H1 (cell line): ENCODE data around the gene PRXL2A. TPM values are rescaled to one million over a fixed set of nuclear protein-coding genes. Genes with fewer than 3 reads are reported as not detected.

ENCODE experiments used
- CTCF ChIA-PET: fragments of 300-600 bp; sonication (Branson Sonifier 250); formaldehyde crosslinking; loops from one replicate; lab custom pipeline; 2021; ENCODE audit not compliant: partially characterized antibody; lab: Charles Lee
- POLR2A ChIA-PET: fragments of 300-600 bp; sonication (Branson Sonifier 250); formaldehyde crosslinking; loops from one replicate; lab custom pipeline; 2021; ENCODE audit warnings: inconsistent platforms; ENCODE audit not compliant: partially characterized antibody; lab: Charles Lee
- DNase-seq, 2 experiments: peaks; one replicate each; pipeline versions ENCODE4 v3.0.0 to v3.0.0-alpha.2; 2010 to 2022; ENCODE audit warnings: low spot score in 2 of 2, low read depth in 1 of 2, mixed read lengths in 1 of 2
- FAIRE-seq: peaks from 2 replicates; lab custom pipeline; 2011; peaks lifted over from hg19 to GRCh38; lab: Jason Lieb, UNC
- H2AFZ ChIP-seq: 2 replicates; pipeline ENCODE4 v1.8.1; 2012; ENCODE audit warnings: low read length, inconsistent platforms
- H2AK5ac ChIP-seq: 2 replicates; pipeline ENCODE4 v1.6.1; 2013; ENCODE audit warnings: low read depth, low read length
- H2BK120ac ChIP-seq: replicated peaks from 2 replicates; pipeline ENCODE3; 2013; ENCODE audit warnings: low read depth, low read length, inconsistent platforms
- H2BK12ac ChIP-seq: 2 replicates; pipeline ENCODE4 v1.6.1; 2013; ENCODE audit warnings: low read depth, low read length
- H2BK15ac ChIP-seq: 2 replicates; pipeline ENCODE4 v1.6.1; 2013; ENCODE audit warnings: low read length
- H2BK20ac ChIP-seq: 2 replicates; pipeline ENCODE4 v1.6.1; 2013; ENCODE audit warnings: low read length
- H2BK5ac ChIP-seq: 2 replicates; pipeline ENCODE4 v1.6.1; 2013; ENCODE audit warnings: low read depth, low read length
- H3K14ac ChIP-seq: 2 replicates; pipeline ENCODE4 v1.6.1; 2013; ENCODE audit warnings: inconsistent platforms; ENCODE audit not compliant: insufficient read length
- H3K18ac ChIP-seq: 2 replicates; pipeline ENCODE4 v1.6.1; 2013; ENCODE audit warnings: low read length; ENCODE audit errors: extremely low read depth
- H3K23ac ChIP-seq: 2 replicates; pipeline ENCODE4 v1.6.1; 2013; ENCODE audit warnings: inconsistent platforms; ENCODE audit not compliant: insufficient read length
- H3K23me2 ChIP-seq: 2 replicates; pipeline ENCODE4 v1.6.1; 2013; ENCODE audit warnings: low read depth, low read length
- H3K27ac ChIP-seq: 2 replicates; pipeline ENCODE4 v1.6.1; 2011; ENCODE audit warnings: low read depth, low read length, inconsistent platforms
- H3K27me3 ChIP-seq, 4 experiments: replicated peaks in 1 of 4; 1 replicate in 1 of 4; 2 replicates in 3 of 4; pipeline versions ENCODE4 v1.6.1 to v1.8.1; 2011 to 2013; ENCODE audit warnings: low read length in 3 of 4, mild to moderate bottlenecking in 3 of 4, inconsistent platforms in 2 of 4, mixed read lengths in 2 of 4, moderate library complexity in 1 of 4; ENCODE audit not compliant: control insufficient read depth in 3 of 4, insufficient read depth in 3 of 4; ENCODE audit errors: extremely low read depth in 1 of 4
- H3K36me3 ChIP-seq, 4 experiments: 2 replicates each; pipeline versions ENCODE4 v1.6.1 to v1.8.1; 2011 to 2013; ENCODE audit warnings: mild to moderate bottlenecking in 4 of 4, low read length in 3 of 4, moderate library complexity in 2 of 4, control low read depth in 1 of 4, inconsistent platforms in 1 of 4; ENCODE audit not compliant: insufficient read depth in 4 of 4, control insufficient read depth in 2 of 4
- H3K4ac ChIP-seq: replicated peaks from 2 replicates; pipeline ENCODE3; 2013; ENCODE audit warnings: low read length, low read depth, mixed read lengths, inconsistent platforms; ENCODE audit not compliant: insufficient read length
- H3K4me1 ChIP-seq, 4 experiments: replicated peaks in 1 of 4; 1 replicate in 1 of 4; 2 replicates in 3 of 4; pipeline versions ENCODE4 v1.6.1 to v1.8.1; 2011 to 2013; ENCODE audit warnings: low read length in 3 of 4, inconsistent platforms in 2 of 4, mixed read lengths in 1 of 4; ENCODE audit not compliant: insufficient read depth in 4 of 4, control insufficient read depth in 3 of 4
- H3K4me2 ChIP-seq, 2 experiments: 2 replicates each; pipeline versions ENCODE4 v1.6.1 to v1.8.1; 2011 to 2013; ENCODE audit warnings: low read depth in 2 of 2, low read length in 2 of 2, control low read depth in 1 of 2, inconsistent platforms in 1 of 2, mild to moderate bottlenecking in 1 of 2; ENCODE audit not compliant: insufficient read depth in 1 of 2
- H3K4me3 ChIP-seq, 4 experiments: fragments of 200-600, 300-600 bp in 1 of 4; sonication (generic), shearing (Covaris generic), sonication (Bioruptor Twin) in 1 of 4; 2 replicates each; pipeline versions ENCODE4 v1.5.1 to v1.8.1; 2011 to 2016; ENCODE audit warnings: low read length in 4 of 4, low read depth in 3 of 4, control low read depth in 2 of 4, inconsistent platforms in 2 of 4, mild to moderate bottlenecking in 2 of 4, mixed read lengths in 1 of 4, moderate library complexity in 1 of 4; ENCODE audit not compliant: insufficient read depth in 2 of 4; ENCODE audit errors: extremely low read depth in 1 of 4
- H3K56ac ChIP-seq: replicated peaks from 2 replicates; pipeline ENCODE3; 2013; ENCODE audit warnings: low read depth, mild to moderate bottlenecking, mixed read lengths, low read length, inconsistent platforms; ENCODE audit not compliant: insufficient read length
- H3K79me1 ChIP-seq: 2 replicates; pipeline ENCODE4 v1.6.1; 2013; ENCODE audit warnings: low read depth, low read length, control low read depth
- H3K79me2 ChIP-seq, 2 experiments: 2 replicates each; pipeline versions ENCODE4 v1.6.1 to v1.8.1; 2012 to 2013; ENCODE audit warnings: low read length in 2 of 2, mild to moderate bottlenecking in 2 of 2, inconsistent platforms in 1 of 2; ENCODE audit not compliant: insufficient read depth in 2 of 2, control insufficient read depth in 1 of 2
- H3K9ac ChIP-seq, 4 experiments: replicated peaks in 1 of 4; 1 replicate in 1 of 4; 2 replicates in 3 of 4; pipeline versions ENCODE4 v1.6.1 to v1.8.1; 2011 to 2013; ENCODE audit warnings: low read depth in 3 of 4, low read length in 3 of 4, control low read depth in 2 of 4, mild to moderate bottlenecking in 2 of 4, moderate library complexity in 2 of 4, inconsistent platforms in 1 of 4; ENCODE audit errors: extremely low read depth in 1 of 4
- H3K9me3 ChIP-seq, 2 experiments: 2 replicates each; pipeline versions ENCODE4 v1.6.1 to v1.8.1; 2012 to 2013; ENCODE audit warnings: mild to moderate bottlenecking in 2 of 2, moderate library complexity in 2 of 2, control low read depth in 1 of 2, inconsistent platforms in 1 of 2, low read depth in 1 of 2, low read length in 1 of 2, mixed read lengths in 1 of 2; ENCODE audit not compliant: insufficient read depth in 2 of 2
- H4K20me1 ChIP-seq, 2 experiments: replicated peaks in 1 of 2; 2 replicates each; pipeline versions ENCODE3 to v1.8.1; 2011 to 2013; ENCODE audit warnings: inconsistent platforms in 2 of 2, low read length in 2 of 2, mild to moderate bottlenecking in 1 of 2; ENCODE audit not compliant: insufficient read depth in 2 of 2, control insufficient read depth in 1 of 2
- H4K5ac ChIP-seq: 2 replicates; pipeline ENCODE4 v1.6.1; 2013; ENCODE audit warnings: low read length, low read depth, mixed read lengths, inconsistent platforms; ENCODE audit not compliant: insufficient read length
- H4K8ac ChIP-seq: 2 replicates; pipeline ENCODE4 v1.8.0; 2013; ENCODE audit warnings: mild to moderate bottlenecking, moderate library complexity, low read length, inconsistent platforms; ENCODE audit not compliant: insufficient read depth; ENCODE audit errors: extremely low read depth
- H4K91ac ChIP-seq: replicated peaks from 2 replicates; pipeline ENCODE3; 2013; ENCODE audit warnings: low read length, mixed read lengths, inconsistent platforms; ENCODE audit not compliant: insufficient read length
- CBX8 ChIP-seq: fragments of 300-800, 300-1000 bp; sonication (generic); IDR thresholded peaks from 2 replicates; pipeline ENCODE4 v1.7.1; 2016; ENCODE audit warnings: low read depth, low read length, borderline replicate concordance
- CTBP2 ChIP-seq: IDR thresholded peaks from 2 replicates; pipeline ENCODE4 v1.7.0; 2011; ENCODE audit warnings: borderline replicate concordance, mild to moderate bottlenecking, moderate library complexity, mixed read lengths, low read length; ENCODE audit not compliant: insufficient read depth, insufficient read length
- CTCF ChIP-seq, 3 experiments: IDR thresholded peaks; 1 replicate in 2 of 3; 2 replicates in 1 of 3; pipeline versions ENCODE4 v1.5.1 to v1.6.1; 2011; ENCODE audit warnings: low read length in 3 of 3, mild to moderate bottlenecking in 3 of 3, inconsistent platforms in 2 of 3, low read depth in 1 of 3, moderate library complexity in 1 of 3; ENCODE audit not compliant: insufficient read depth in 1 of 3; ENCODE audit errors: control extremely low read depth in 1 of 3
- HDAC2 ChIP-seq, 2 experiments: fragments of 300-600 bp in 1 of 2; sonication (generic) in 1 of 2; IDR thresholded peaks; 2 replicates each; pipeline ENCODE4 v1.6.1; 2011 to 2012; ENCODE audit warnings: low read depth in 2 of 2, low read length in 2 of 2, mild to moderate bottlenecking in 2 of 2, moderate library complexity in 2 of 2, borderline replicate concordance in 1 of 2, inconsistent platforms in 1 of 2
- HDAC6 ChIP-seq: IDR thresholded peaks from one replicate; pipeline ENCODE4 v1.7.1; 2012; ENCODE audit warnings: low read depth, mild to moderate bottlenecking, inconsistent platforms, low read length, moderate library complexity
- KDM1A ChIP-seq: fragments of 200-600, 300-600 bp; sonication (generic); IDR thresholded peaks from 2 replicates; pipeline ENCODE4 v1.7.1; 2016; ENCODE audit warnings: mild to moderate bottlenecking, low read length, borderline replicate concordance
- SIX5 ChIP-seq: IDR thresholded peaks from 2 replicates; pipeline ENCODE4 v1.6.1; 2011; ENCODE audit warnings: mild to moderate bottlenecking, low read depth, low read length
- SP1 ChIP-seq: IDR thresholded peaks from 2 replicates; pipeline ENCODE4 v1.6.1; 2011; ENCODE audit warnings: low read depth, low read length
- SUZ12 ChIP-seq: fragments of 200-600 bp; sonication (generic); IDR thresholded peaks from 2 replicates; pipeline ENCODE4 v1.6.1; 2012; ENCODE audit warnings: mild to moderate bottlenecking, inconsistent platforms, low read length, moderate library complexity, mixed read lengths
- YY1 ChIP-seq: IDR thresholded peaks from 2 replicates; pipeline ENCODE4 v1.6.1; 2011; ENCODE audit warnings: low read depth, mild to moderate bottlenecking, low read length
- WGBS, 2 experiments: shearing (Covaris generic) in 1 of 2; methylation state at CpG; one replicate each; pipeline versions ENCODE4 v1.1.6 to v1.1.7; 2013 to 2015; ENCODE audit warnings: low lambda C conversion rate in 2 of 2, mixed read lengths in 2 of 2, inconsistent platforms in 1 of 2, low coverage in 1 of 2, missing lambda C conversion rate in 1 of 2; ENCODE audit not compliant: insufficient replicate concordance in 2 of 2, insufficient coverage in 1 of 2, insufficient read length in 1 of 2; ENCODE audit errors: extremely low coverage in 1 of 2, missing lambda C conversion rate in 1 of 2; 5-methylcytosine and 5-hydroxymethylcytosine counted together
- polyA plus RNA-seq, 7 experiments: library from polyadenylated mRNA; depleted of rRNA in 3 of 7; stranded (reverse) in 5 of 7; unstranded in 2 of 7; fragments of >200 nt in 5 of 7; fragments of 200-250 nt in 2 of 7; gene quantifications; 1 replicate in 5 of 7; 2 replicates in 1 of 7; 4 replicates in 1 of 7; pipeline versions ENCODE4 v1.2.1 to v1.2.3, GENCODE V29; 2011 to 2013; ENCODE audit warnings: missing spikeins in 2 of 7, mixed read lengths in 2 of 7
- total RNA-seq: library from RNA; stranded (reverse); fragmentation: NEBNext Ultra II Directional; extraction: Animal tissue kit (Norgen Biotek cat#: 25700); gene quantifications from 2 replicates; pipeline ENCODE4 v1.2.1, GENCODE V29; 2021
- TF ChIP-seq, protein P1 (sequence below): IDR thresholded peaks from 2 replicates; pipeline ENCODE4 v1.6.1; 2012; ENCODE audit warnings: inconsistent platforms

Gene PRXL2A
- total and polyA plus RNA-seq, 2 of the 8 experiments (the other 6 are each of a cell fraction or from before 2014, with no cell fraction given) = 13.4 to 58.3 TPM

DNA sequence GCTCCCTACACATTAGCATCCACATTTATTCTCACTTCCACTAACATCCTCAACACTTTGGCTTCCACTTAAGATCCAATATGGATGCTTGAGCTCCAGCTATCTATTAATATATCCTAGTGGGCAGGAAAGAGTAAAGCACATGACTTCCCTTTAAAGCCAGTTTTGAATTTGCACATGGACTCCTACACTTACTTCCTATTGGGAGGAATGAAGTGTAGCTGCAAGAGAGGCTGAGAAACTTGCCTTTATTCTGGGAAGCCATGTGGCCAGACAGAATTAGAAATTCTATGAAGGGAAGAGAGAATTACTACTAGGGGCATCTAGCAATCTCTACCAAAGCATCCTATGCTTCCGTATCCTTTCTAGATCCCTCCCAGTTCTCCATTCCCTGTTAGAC, 42.8 kb downstream of the PRXL2A start:
- H3K18ac ChIP-seq = no peak overlapping the region
- H3K23me2 ChIP-seq = peaks cover 9% of the 10 kb centered on the region; the same call in 1 of the 2 replicates
- POLR2A ChIA-PET = interaction anchor here (3.3 kb wide), 1 partner anchor 13 kb away, joined by 18 read pairs; no protein-coding TSS in a partner anchor
- DNase-seq = no peak
- H2BK20ac ChIP-seq = no peak overlapping the region
- no peak overlapping the region for H3K4ac ChIP-seq
- no peak overlapping the region for H3K27ac ChIP-seq
- no peak overlapping the region for H4K91ac ChIP-seq
- H3K4me2 ChIP-seq = no peak overlapping the region
- H3K79me1 ChIP-seq = no peaks in the 10 kb centered on the region
- no peaks in the 10 kb centered on the region for H3K9me3 ChIP-seq
- H4K8ac ChIP-seq = no peak overlapping the region
- H3K56ac ChIP-seq = no peak overlapping the region
- H2AFZ ChIP-seq = no peak overlapping the region
- CTCF ChIA-PET = interaction anchor here (0.8 to 38.4 kb wide), 5 partner anchors 16 to 98 kb away, joined by 3 to 1263 read pairs (median 8); no protein-coding TSS in a partner anchor
- WGBS, 2 experiments = 93% methylated on average over 1 of the region's 1 CpG; no CpG with 5 or more reads in 1 of the 2 experiments
- no peaks in the 10 kb centered on the region for H3K36me3 ChIP-seq
- H3K23ac ChIP-seq = no peak overlapping the region
- H2BK120ac ChIP-seq = no peak overlapping the region
- peaks cover 8 to 11% of the 10 kb centered on the region in 2 experiments for H3K79me2 ChIP-seq
- peaks cover 5 to 10% (median 8%) of the 10 kb centered on the region in 4 experiments for H3K4me1 ChIP-seq
- H2AK5ac ChIP-seq = no peak overlapping the region
- FAIRE-seq = no peak
- H3K9ac ChIP-seq = no peak overlapping the region
- no peak overlapping the region for H3K4me3 ChIP-seq
- H4K20me1 ChIP-seq = peaks cover 8 to 13% of the 10 kb centered on the region in 2 experiments
- H2BK5ac ChIP-seq = no peak overlapping the region
- H2BK12ac ChIP-seq = no peak overlapping the region
- H4K5ac ChIP-seq = no peak overlapping the region
- peaks cover 0 to 4% (median 0%) of the 10 kb centered on the region in 4 experiments; a peak in 2 of 7 replicates for H3K27me3 ChIP-seq
- no peak overlapping the region for H3K14ac ChIP-seq
- H2BK15ac ChIP-seq = no peak overlapping the region
- TF ChIP-seq CTBP2 = no peak
- TF ChIP-seq CTCF (IDR thresholded peaks at IDR 0.05; ENCODE audit: control extremely low read depth in 1 of 3, insufficient read depth in 1 of 3, low read depth in 1 of 3, low read length in 3 of 3) = no peak
- TF ChIP-seq HDAC2 (IDR thresholded peaks at IDR 0.05; ENCODE audit: borderline replicate concordance in 1 of 2, low read depth in 2 of 2, low read length in 2 of 2) = no peak
- no peak for TF ChIP-seq SIX5
- TF ChIP-seq, protein P1, sequence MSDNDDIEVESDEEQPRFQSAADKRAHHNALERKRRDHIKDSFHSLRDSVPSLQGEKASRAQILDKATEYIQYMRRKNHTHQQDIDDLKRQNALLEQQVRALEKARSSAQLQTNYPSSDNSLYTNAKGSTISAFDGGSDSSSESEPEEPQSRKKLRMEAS = no peak
- TF ChIP-seq KDM1A = no peak
- TF ChIP-seq SP1 = no peak
- TF ChIP-seq CBX8 = no peak
- no peak for TF ChIP-seq HDAC6
- no peak for TF ChIP-seq YY1
- no peak for TF ChIP-seq SUZ12
